Measurements from ENCODE around the gene ZNF597.
"Not testable (repeated sequence)": the region's sequence is repeated elsewhere in the genome, so short reads cannot be mapped to it uniquely, and the experiment has no call there.

ZNF597 gene

GRCh38 chr16:3481696-3482658 is 38.7 kb upstream of the ZNF597 start:
- no peak for TF ChIP-seq ZNF274 (IDR thresholded peaks at IDR 0.05; ENCODE audit: low read depth, low read length)

GRCh38 chr16:3480901-3481695 is 37.8 kb upstream of the ZNF597 start:
- TF ChIP-seq ZNF274 (IDR thresholded peaks at IDR 0.05; ENCODE audit: low read depth, low read length): no peak

More at GRCh38 chr16:3481696-3482658, 38.7 kb upstream of the ZNF597 start:
- H3K4me3 ChIP-seq (ENCODE audit: low read length): no peak overlapping the region

GRCh38 chr16:3479654-3480216 is 36.4 kb upstream of the ZNF597 start:
- no peak for TF ChIP-seq ZNF274 (IDR thresholded peaks at IDR 0.05; ENCODE audit: low read depth, low read length)
- H3K4me3 ChIP-seq (ENCODE audit: low read length): no peak overlapping the region

More at GRCh38 chr16:3480901-3481695, 37.8 kb upstream of the ZNF597 start:
- H3K4me3 ChIP-seq (ENCODE audit: low read length): no peak overlapping the region

GRCh38 chr16:3478242-3478925 is 35.1 kb upstream of the ZNF597 start:
- TF ChIP-seq ZNF274 (IDR thresholded peaks at IDR 0.05; ENCODE audit: low read depth, low read length): no peak

GRCh38 chr16:3476409-3476808 is 33.1 kb upstream of the ZNF597 start:
- H3K4me3 ChIP-seq (ENCODE audit: low read length): no peak overlapping the region
- no peak for TF ChIP-seq ZNF274 (IDR thresholded peaks at IDR 0.05; ENCODE audit: low read depth, low read length)

More at GRCh38 chr16:3478242-3478925, 35.1 kb upstream of the ZNF597 start:
- no peak overlapping the region for H3K4me3 ChIP-seq (ENCODE audit: low read length)

- TF ChIP-seq ZNF274 (IDR thresholded peaks at IDR 0.05; ENCODE audit: low read depth, low read length): no peak
- no peak overlapping the region for H3K4me3 ChIP-seq (ENCODE audit: low read length)
Observed at GRCh38 chr16:3475604-3476375, 32.5 kb upstream of the ZNF597 start.

- not testable (repeated sequence) for H3K4me3 ChIP-seq (ENCODE audit: low read length)
Observed at GRCh38 chr16:3474870-3475269, 31.6 kb upstream of the ZNF597 start.

GRCh38 chr16:3474136-3474779 is 31.0 kb upstream of the ZNF597 start:
- no peak for TF ChIP-seq ZNF274 (IDR thresholded peaks at IDR 0.05; ENCODE audit: low read depth, low read length)
- H3K4me3 ChIP-seq (ENCODE audit: low read length): no peak overlapping the region

- not testable (repeated sequence) for H3K4me3 ChIP-seq (ENCODE audit: low read length)
Observed at GRCh38 chr16:3473596-3473943, 30.3 kb upstream of the ZNF597 start.

- no peak overlapping the region for H3K4me3 ChIP-seq (ENCODE audit: low read length)
- no peak for TF ChIP-seq ZNF274 (IDR thresholded peaks at IDR 0.05; ENCODE audit: low read depth, low read length)
Observed at GRCh38 chr16:3472878-3473595, 29.7 kb upstream of the ZNF597 start.

GRCh38 chr16:3471518-3472176 is 28.3 kb upstream of the ZNF597 start:
- H3K4me3 ChIP-seq (ENCODE audit: low read length): no peak overlapping the region
- TF ChIP-seq ZNF274 (IDR thresholded peaks at IDR 0.05; ENCODE audit: low read depth, low read length): no peak

GRCh38 chr16:3470723-3471122 is 27.4 kb upstream of the ZNF597 start:
- no peak overlapping the region for H3K4me3 ChIP-seq (ENCODE audit: low read length)
- TF ChIP-seq ZNF274 (IDR thresholded peaks at IDR 0.05; ENCODE audit: low read depth, low read length): no peak

All from GM08714 (cell line).